ENCODE results near the gene PTPRK. TPM values are rescaled to one million over a fixed set of nuclear protein-coding genes. Genes with fewer than 3 reads are reported as not detected.

The PTPRK gene
- total and polyA plus RNA-seq, 2 donors (not counting 1 experiment from before 2014, with no cell fraction given) = 16.2 to 18.7 TPM

DNA sequence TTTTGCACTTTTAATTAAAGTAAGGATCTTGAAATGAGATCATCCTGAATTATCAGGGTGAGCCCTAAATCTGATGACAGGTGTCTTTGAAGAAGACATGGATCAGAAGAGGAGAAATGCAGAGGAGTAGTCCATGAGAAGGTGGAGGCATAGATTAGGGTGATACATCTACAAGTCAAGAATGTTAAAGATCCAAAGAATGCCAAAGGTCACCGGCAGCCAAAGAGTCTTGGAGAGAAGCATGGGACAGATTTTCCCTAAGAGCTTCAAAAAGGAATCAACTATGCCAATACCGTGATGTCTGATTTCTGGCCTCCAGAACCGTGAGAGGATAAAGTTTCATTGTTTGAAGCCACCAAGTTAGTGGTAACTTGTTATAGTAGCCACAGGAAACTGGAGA lies 560.5 kb downstream of the PTPRK start:
- Mint-ChIP-seq H3K9me3 (ENCODE audit: insufficient read depth) (no peaks in the 10 kb centered on the region), H3K27me3 (no peaks in the 10 kb centered on the region), H3K4me1 (no peaks in the 10 kb centered on the region), H3K27ac (no peak overlapping the region), H3K4me3 (no peak overlapping the region)
- intact Hi-C loops (cut with micrococcal nuclease) = no loop called here
- no peak overlapping the region for H3K4me3 ChIP-seq (ENCODE audit: control extremely low read depth in 1 of 5, extremely low read depth in 1 of 5, insufficient read depth in 1 of 5, low read depth in 2 of 5, low read length in 4 of 5)
- no peaks in the 10 kb centered on the region for H3K9me3 ChIP-seq (ENCODE audit: control extremely low read depth in 1 of 3, control insufficient read depth in 2 of 3, insufficient read depth in 1 of 3, low read length in 2 of 3)
- POLR2A ChIA-PET = no interaction called here
- no peaks in the 10 kb centered on the region for H3K79me2 ChIP-seq (ENCODE audit: control insufficient read depth, insufficient read depth, low read length)
- no peaks in the 10 kb centered on the region for H3K27me3 ChIP-seq (replicated peaks in 1 of 4; ENCODE audit: control extremely low read depth in 1 of 4, control insufficient read depth in 3 of 4, insufficient read depth in 4 of 4, low read length in 3 of 4)
- H3K36me3 ChIP-seq (replicated peaks in 1 of 2; ENCODE audit: control extremely low read depth in 1 of 2, control insufficient read depth in 1 of 2, extremely low read depth in 1 of 2, insufficient read depth in 2 of 2, low read length in 1 of 2) = no peaks in the 10 kb centered on the region
- ATAC-seq (ENCODE audit: low read depth) (no peak), DNase-seq (no peak)
- H3K4me1 ChIP-seq (ENCODE audit: control insufficient read depth in 2 of 2, insufficient read depth in 2 of 2, low read length in 2 of 2) = no peaks in the 10 kb centered on the region
- CTCF ChIA-PET = no interaction called here
- WGBS (ENCODE audit: insufficient coverage) = 100% methylated on average over 3 of the region's 3 CpGs
- H4K20me1 ChIP-seq (ENCODE audit: control insufficient read depth, insufficient read depth, low read length, poor library complexity, severe bottlenecking) = no peaks in the 10 kb centered on the region
- TF ChIP-seq EZH2 (IDR thresholded peaks at IDR 0.05; ENCODE audit: borderline replicate concordance, insufficient read depth, low read depth, low read length, poor library complexity, severe bottlenecking) = no peak
- TF ChIP-seq, protein P1, sequence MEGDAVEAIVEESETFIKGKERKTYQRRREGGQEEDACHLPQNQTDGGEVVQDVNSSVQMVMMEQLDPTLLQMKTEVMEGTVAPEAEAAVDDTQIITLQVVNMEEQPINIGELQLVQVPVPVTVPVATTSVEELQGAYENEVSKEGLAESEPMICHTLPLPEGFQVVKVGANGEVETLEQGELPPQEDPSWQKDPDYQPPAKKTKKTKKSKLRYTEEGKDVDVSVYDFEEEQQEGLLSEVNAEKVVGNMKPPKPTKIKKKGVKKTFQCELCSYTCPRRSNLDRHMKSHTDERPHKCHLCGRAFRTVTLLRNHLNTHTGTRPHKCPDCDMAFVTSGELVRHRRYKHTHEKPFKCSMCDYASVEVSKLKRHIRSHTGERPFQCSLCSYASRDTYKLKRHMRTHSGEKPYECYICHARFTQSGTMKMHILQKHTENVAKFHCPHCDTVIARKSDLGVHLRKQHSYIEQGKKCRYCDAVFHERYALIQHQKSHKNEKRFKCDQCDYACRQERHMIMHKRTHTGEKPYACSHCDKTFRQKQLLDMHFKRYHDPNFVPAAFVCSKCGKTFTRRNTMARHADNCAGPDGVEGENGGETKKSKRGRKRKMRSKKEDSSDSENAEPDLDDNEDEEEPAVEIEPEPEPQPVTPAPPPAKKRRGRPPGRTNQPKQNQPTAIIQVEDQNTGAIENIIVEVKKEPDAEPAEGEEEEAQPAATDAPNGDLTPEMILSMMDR (IDR thresholded peaks at IDR 0.05) = no peak
- H3K9ac ChIP-seq (ENCODE audit: low read length) = no peak overlapping the region
- H2AFZ ChIP-seq (ENCODE audit: insufficient read depth, low read depth, low read length, poor library complexity, severe bottlenecking) = no peak overlapping the region
- no peak overlapping the region for H3K27ac ChIP-seq (ENCODE audit: low read length in 2 of 2)
- H3K4me2 ChIP-seq (replicated peaks; ENCODE audit: low read depth, low read length, poor library complexity, severe bottlenecking) = no peak overlapping the region

- DNase-seq (no peak), ATAC-seq (ENCODE audit: low read depth) (no peak)
- no peak overlapping the region for H3K9ac ChIP-seq (ENCODE audit: low read length)
- no peaks in the 10 kb centered on the region for H3K4me1 Mint-ChIP-seq
- no CpG with 5 or more reads among the region's 2 CpGs for WGBS (ENCODE audit: insufficient coverage)
- H3K27me3 Mint-ChIP-seq = no peaks in the 10 kb centered on the region
- H3K4me1 ChIP-seq (ENCODE audit: control insufficient read depth in 2 of 2, insufficient read depth in 2 of 2, low read length in 2 of 2) = no peaks in the 10 kb centered on the region
- no peak overlapping the region for H2AFZ ChIP-seq (ENCODE audit: insufficient read depth, low read depth, low read length, poor library complexity, severe bottlenecking)
- no peak overlapping the region for H3K4me3 Mint-ChIP-seq
- H3K27ac Mint-ChIP-seq = no peak overlapping the region
- TF ChIP-seq, protein P1 (IDR thresholded peaks at IDR 0.05) = no peak
- TF ChIP-seq EZH2 (IDR thresholded peaks at IDR 0.05; ENCODE audit: borderline replicate concordance, insufficient read depth, low read depth, low read length, poor library complexity, severe bottlenecking) = no peak
- no peaks in the 10 kb centered on the region for H3K9me3 ChIP-seq (ENCODE audit: control extremely low read depth in 1 of 3, control insufficient read depth in 2 of 3, insufficient read depth in 1 of 3, low read length in 2 of 3)
- H3K27ac ChIP-seq (ENCODE audit: low read length in 2 of 2) = no peak overlapping the region
- ChIA-PET POLR2A (no interaction called here), CTCF (no interaction called here)
- no peaks in the 10 kb centered on the region for H3K27me3 ChIP-seq (replicated peaks in 1 of 4; ENCODE audit: control extremely low read depth in 1 of 4, control insufficient read depth in 3 of 4, insufficient read depth in 4 of 4, low read length in 3 of 4)
- intact Hi-C loops (cut with micrococcal nuclease) = no loop called here
- H4K20me1 ChIP-seq (ENCODE audit: control insufficient read depth, insufficient read depth, low read length, poor library complexity, severe bottlenecking) = no peaks in the 10 kb centered on the region
- H3K36me3 ChIP-seq (replicated peaks in 1 of 2; ENCODE audit: control extremely low read depth in 1 of 2, control insufficient read depth in 1 of 2, extremely low read depth in 1 of 2, insufficient read depth in 2 of 2, low read length in 1 of 2) = no peaks in the 10 kb centered on the region
- no peaks in the 10 kb centered on the region for H3K9me3 Mint-ChIP-seq (ENCODE audit: insufficient read depth)
- H3K4me2 ChIP-seq (replicated peaks; ENCODE audit: low read depth, low read length, poor library complexity, severe bottlenecking) = no peak overlapping the region
- no peaks in the 10 kb centered on the region for H3K79me2 ChIP-seq (ENCODE audit: control insufficient read depth, insufficient read depth, low read length)
- no peak overlapping the region for H3K4me3 ChIP-seq (ENCODE audit: control extremely low read depth in 1 of 5, extremely low read depth in 1 of 5, insufficient read depth in 1 of 5, low read depth in 2 of 5, low read length in 4 of 5)
Measured at GRCh38 chr6:127956956-127957355, 563.4 kb downstream of the PTPRK start.
